DOHH2 (cell line): ENCODE measurements around the gene PTPRN2.

Experiments used
- H3F3A ChIP-seq: fragments of 200-600 bp; sonication (generic), shearing (Covaris generic); 2 replicates; pipeline ENCODE4 v1.6.0; 2016; ENCODE audit warnings: antibody characterized with exemption, mild to moderate bottlenecking; ENCODE audit not compliant: control insufficient read depth, insufficient read depth
- H3K27ac ChIP-seq: fragments of 200-600 bp; sonication (generic); 2 replicates; pipeline ENCODE4 v1.5.1; 2014; ENCODE audit warnings: low read depth, mild to moderate bottlenecking, low read length, moderate library complexity
- H3K27me3 ChIP-seq: fragments of 200-600 bp; sonication (generic); 2 replicates; pipeline ENCODE4 v1.6.1; 2014; ENCODE audit warnings: mild to moderate bottlenecking, low read length, mixed read lengths; ENCODE audit not compliant: control insufficient read depth
- H3K36me3 ChIP-seq: fragments of 200-600 bp; sonication (generic); 2 replicates; pipeline ENCODE4 v1.6.1; 2014; ENCODE audit warnings: mild to moderate bottlenecking, low read length, moderate library complexity, mixed read lengths; ENCODE audit not compliant: control insufficient read depth
- H3K4me1 ChIP-seq: fragments of 200-600 bp; sonication (generic); 2 replicates; pipeline ENCODE4 v1.6.1; 2014; ENCODE audit warnings: mild to moderate bottlenecking, low read length, mixed read lengths; ENCODE audit not compliant: control insufficient read depth
- H3K4me2 ChIP-seq: fragments of 200-600 bp; sonication (generic); 2 replicates; pipeline ENCODE4 v1.6.0; 2014; ENCODE audit warnings: mild to moderate bottlenecking, low read length, moderate library complexity
- H3K4me3 ChIP-seq: fragments of 200-600 bp; sonication (generic); 2 replicates; pipeline ENCODE4 v1.5.1; 2014; ENCODE audit warnings: mild to moderate bottlenecking, low read length, mixed read lengths
- H3K79me2 ChIP-seq: fragments of 200-600 bp; sonication (generic); 2 replicates; pipeline ENCODE4 v1.6.1; 2014; ENCODE audit warnings: mild to moderate bottlenecking, low read length, mixed read lengths; ENCODE audit not compliant: control insufficient read depth
- H3K9me2 ChIP-seq: fragments of 200-600 bp; sonication (generic); replicated peaks from 2 replicates; pipeline ENCODE4 v1.6.1; 2014; ENCODE audit warnings: mild to moderate bottlenecking, low read length, mixed read lengths; ENCODE audit not compliant: control insufficient read depth
- H3K9me3 ChIP-seq: fragments of 200-600 bp; sonication (generic); 2 replicates; pipeline ENCODE4 v1.6.1; 2014; ENCODE audit warnings: antibody characterized with exemption, low read length, mixed read lengths; ENCODE audit not compliant: control insufficient read depth, insufficient read depth
- H4K20me1 ChIP-seq: fragments of 200-600 bp; sonication (generic); 2 replicates; pipeline ENCODE4 v1.6.0; 2014; ENCODE audit warnings: low read depth, mild to moderate bottlenecking, antibody characterized with exemption, low read length, moderate library complexity; ENCODE audit not compliant: control insufficient read depth, insufficient read depth
- EZH2phosphoT487 ChIP-seq: fragments of 200-600 bp; sonication (generic); IDR thresholded peaks from 2 replicates; pipeline ENCODE4 v1.6.1; 2017; ENCODE audit warnings: borderline replicate concordance, mild to moderate bottlenecking, antibody characterized with exemption, low read length, moderate library complexity, mixed read lengths
- TF ChIP-seq, protein P1 (sequence below): fragments of 200-600 bp; sonication (generic); IDR thresholded peaks from one replicate; pipeline ENCODE4 v1.5.1; 2014; ENCODE audit warnings: antibody characterized with exemption, mild to moderate bottlenecking, low read depth, low read length; ENCODE audit not compliant: poor library complexity, severe bottlenecking

PTPRN2 gene

GRCh38 chr7:157522954-157523353 lies 1064.7 kb downstream of the PTPRN2 start:
- Histone ChIP-seq H3K79me2 (no peaks in the 10 kb centered on the region), H3K9me2 (no peaks in the 10 kb centered on the region), H3K27ac (no peak overlapping the region), H3K4me2 (no peak overlapping the region), H4K20me1 (no peaks in the 10 kb centered on the region), H3K27me3 (no peaks in the 10 kb centered on the region), H3K4me1 (peaks cover 12% of the 10 kb centered on the region), H3F3A (no peaks in the 10 kb centered on the region), H3K36me3 (no peaks in the 10 kb centered on the region), H3K9me3 (no peaks in the 10 kb centered on the region), H3K4me3 (no peak overlapping the region)
- TF ChIP-seq, protein P1, sequence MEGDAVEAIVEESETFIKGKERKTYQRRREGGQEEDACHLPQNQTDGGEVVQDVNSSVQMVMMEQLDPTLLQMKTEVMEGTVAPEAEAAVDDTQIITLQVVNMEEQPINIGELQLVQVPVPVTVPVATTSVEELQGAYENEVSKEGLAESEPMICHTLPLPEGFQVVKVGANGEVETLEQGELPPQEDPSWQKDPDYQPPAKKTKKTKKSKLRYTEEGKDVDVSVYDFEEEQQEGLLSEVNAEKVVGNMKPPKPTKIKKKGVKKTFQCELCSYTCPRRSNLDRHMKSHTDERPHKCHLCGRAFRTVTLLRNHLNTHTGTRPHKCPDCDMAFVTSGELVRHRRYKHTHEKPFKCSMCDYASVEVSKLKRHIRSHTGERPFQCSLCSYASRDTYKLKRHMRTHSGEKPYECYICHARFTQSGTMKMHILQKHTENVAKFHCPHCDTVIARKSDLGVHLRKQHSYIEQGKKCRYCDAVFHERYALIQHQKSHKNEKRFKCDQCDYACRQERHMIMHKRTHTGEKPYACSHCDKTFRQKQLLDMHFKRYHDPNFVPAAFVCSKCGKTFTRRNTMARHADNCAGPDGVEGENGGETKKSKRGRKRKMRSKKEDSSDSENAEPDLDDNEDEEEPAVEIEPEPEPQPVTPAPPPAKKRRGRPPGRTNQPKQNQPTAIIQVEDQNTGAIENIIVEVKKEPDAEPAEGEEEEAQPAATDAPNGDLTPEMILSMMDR, result no peak
- TF ChIP-seq EZH2phosphoT487, result no peak

- Histone ChIP-seq H3K4me1 (peaks cover 12% of the 10 kb centered on the region), H3F3A (no peaks in the 10 kb centered on the region), H3K9me2 (no peaks in the 10 kb centered on the region), H3K9me3 (no peaks in the 10 kb centered on the region), H3K4me3 (no peak overlapping the region), H3K27ac (no peak overlapping the region), H3K79me2 (no peaks in the 10 kb centered on the region), H3K27me3 (no peaks in the 10 kb centered on the region), H4K20me1 (no peaks in the 10 kb centered on the region), H3K36me3 (no peaks in the 10 kb centered on the region), H3K4me2 (no peak overlapping the region)
- TF ChIP-seq, protein P1, result no peak
- TF ChIP-seq EZH2phosphoT487, result no peak
Measured at GRCh38 chr7:157522189-157522588, 1065.4 kb downstream of the PTPRN2 start.

DNA sequence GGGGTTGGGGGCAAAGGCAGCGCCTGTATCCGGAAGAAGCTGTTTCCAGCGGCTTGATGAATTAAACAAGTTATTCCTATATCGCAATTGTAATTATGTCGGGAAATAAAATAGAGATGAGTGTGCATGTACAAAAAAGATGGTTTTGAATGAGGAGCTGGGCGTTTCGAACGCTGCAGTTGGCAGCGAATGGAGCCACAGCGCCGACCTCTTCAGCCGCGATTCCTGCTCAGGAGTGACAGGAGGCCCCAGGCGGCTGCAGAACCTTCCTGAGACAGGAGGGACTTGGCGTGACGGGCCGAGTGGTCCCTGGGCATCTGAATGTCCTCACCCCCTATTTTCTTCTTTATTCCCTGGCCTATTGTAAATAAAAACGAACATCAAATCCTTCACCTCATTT lies 1065.9 kb downstream of the PTPRN2 start:
- TF ChIP-seq, protein P1, result no peak
- no peaks in the 10 kb centered on the region for H3K27me3 ChIP-seq
- no peaks in the 10 kb centered on the region for H4K20me1 ChIP-seq
- H3K79me2 ChIP-seq, result no peaks in the 10 kb centered on the region
- H3K9me2 ChIP-seq, result no peaks in the 10 kb centered on the region
- peaks cover 12% of the 10 kb centered on the region for H3K4me1 ChIP-seq
- no peak overlapping the region for H3K27ac ChIP-seq
- H3K4me3 ChIP-seq, result no peak overlapping the region
- no peak overlapping the region for H3K4me2 ChIP-seq
- H3K36me3 ChIP-seq, result no peaks in the 10 kb centered on the region
- no peaks in the 10 kb centered on the region for H3K9me3 ChIP-seq
- no peaks in the 10 kb centered on the region for H3F3A ChIP-seq

GRCh38 chr7:157521061-157521731 lies 1066.4 kb downstream of the PTPRN2 start:
- no peak overlapping the region for H3K27ac ChIP-seq
- H3K36me3 ChIP-seq, result no peaks in the 10 kb centered on the region
- no peak overlapping the region for H3K4me2 ChIP-seq
- H3K4me3 ChIP-seq, result no peak overlapping the region
- H3K4me1 ChIP-seq, result peaks cover 12% of the 10 kb centered on the region
- H3K9me2 ChIP-seq, result no peaks in the 10 kb centered on the region
- no peaks in the 10 kb centered on the region for H3K79me2 ChIP-seq
- no peaks in the 10 kb centered on the region for H3K9me3 ChIP-seq
- H3K27me3 ChIP-seq, result no peaks in the 10 kb centered on the region
- TF ChIP-seq EZH2phosphoT487, result no peak
- TF ChIP-seq, protein P1, result no peak
- H4K20me1 ChIP-seq, result no peaks in the 10 kb centered on the region
- H3F3A ChIP-seq, result no peaks in the 10 kb centered on the region
